OCI-M1 (cell line): ENCODE measurements around the gene CFHR3.
A peak's percentile ranks its signal among the peaks of the same experiment; 100 is the strongest.
"Not testable (repeated sequence)": the region's sequence is repeated elsewhere in the genome, so short reads cannot be mapped to it uniquely, and the experiment has no call there.

ENCODE experiments used
- DNase-seq: peaks from one replicate; lab custom pipeline; 2025; lab: John Stamatoyannopoulos, UW

The CFHR3 gene

DNA sequence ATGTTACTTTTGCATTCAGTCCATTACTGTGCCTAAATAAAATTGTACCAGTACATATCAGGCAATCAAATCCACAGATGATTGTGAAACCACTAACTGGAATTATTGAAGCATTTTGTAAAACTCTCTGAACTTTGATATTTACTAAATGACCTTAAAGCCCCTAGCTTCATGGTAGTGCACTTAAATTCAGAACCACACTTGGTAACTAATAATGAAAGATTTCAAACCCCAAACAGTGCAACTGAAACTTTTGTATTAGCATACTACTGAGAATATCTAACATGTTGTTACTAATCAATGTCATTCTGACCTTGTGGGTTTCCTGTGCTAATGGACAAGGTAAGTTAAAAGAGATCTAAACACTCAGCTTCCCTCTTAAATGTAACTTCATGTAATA is at the start of gene CFHR3:
TSS of gene CFHR3 (plus strand) at position 238 of the 400 bp plus-strand sequence. CDS start at position 285, 47 bp downstream.
- DNase-seq, result no peak

DNA sequence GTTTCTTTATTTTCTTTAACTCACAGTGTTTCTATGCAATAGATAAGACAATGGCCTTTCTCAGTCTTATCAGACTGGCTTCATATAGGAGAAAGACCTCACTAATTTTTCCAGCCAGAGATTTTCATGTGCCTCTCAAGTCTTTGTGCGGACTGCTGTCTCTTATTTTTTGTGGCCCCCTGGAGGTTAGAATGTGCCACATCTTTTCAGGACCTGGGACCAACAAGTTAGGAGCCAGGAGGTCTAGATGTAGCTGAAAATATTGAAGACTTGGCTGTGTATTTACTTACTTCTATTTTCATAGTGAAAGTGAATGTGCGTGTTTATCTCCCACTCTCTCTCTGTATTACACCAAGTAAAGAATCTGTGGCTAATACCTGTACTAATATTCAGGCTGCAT is 42.1 kb upstream of the CFHR3 start:
- no peak for DNase-seq

DNA sequence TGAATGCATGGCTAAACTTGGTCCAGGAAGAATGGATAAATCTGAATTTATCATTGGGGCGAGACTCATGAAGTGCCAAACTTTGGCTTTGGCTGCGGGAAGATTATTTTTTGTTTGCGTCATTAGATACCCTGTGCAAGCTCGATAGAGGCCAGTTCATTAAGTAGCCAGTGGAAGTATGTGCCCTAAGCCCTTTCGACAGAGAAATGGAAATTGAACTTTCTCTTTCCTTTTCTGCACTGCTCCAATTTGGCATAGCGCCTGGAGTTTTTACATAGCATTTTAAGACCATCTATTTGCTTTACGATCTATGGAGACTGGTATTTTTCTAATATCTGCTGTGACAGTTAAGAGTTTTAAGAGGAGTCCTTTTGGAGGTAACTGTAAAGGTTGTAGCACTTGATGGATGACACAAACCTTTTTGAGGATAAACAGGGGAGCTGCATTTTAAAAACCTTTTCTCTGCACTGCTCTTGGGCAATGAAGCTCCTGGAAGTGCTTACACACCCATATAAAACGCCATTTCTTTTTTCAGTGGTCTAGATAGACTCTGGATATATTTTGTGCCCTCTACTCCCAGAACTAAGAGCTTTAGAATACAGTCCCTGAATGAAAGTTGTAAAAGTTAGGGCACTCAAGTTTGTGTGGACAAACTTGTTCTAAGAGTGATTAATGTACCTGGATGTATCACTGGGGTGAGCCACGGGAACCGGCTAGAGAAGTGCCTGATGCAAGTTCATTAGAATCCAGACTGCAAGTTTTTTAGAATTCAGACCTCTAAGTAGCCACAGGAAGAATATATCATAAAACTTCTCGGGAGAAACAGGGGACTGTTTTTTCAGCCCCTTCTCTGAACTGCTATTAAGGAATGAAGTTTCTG is 41.3 kb upstream of the CFHR3 start:
- DNase-seq, result no peak

DNA sequence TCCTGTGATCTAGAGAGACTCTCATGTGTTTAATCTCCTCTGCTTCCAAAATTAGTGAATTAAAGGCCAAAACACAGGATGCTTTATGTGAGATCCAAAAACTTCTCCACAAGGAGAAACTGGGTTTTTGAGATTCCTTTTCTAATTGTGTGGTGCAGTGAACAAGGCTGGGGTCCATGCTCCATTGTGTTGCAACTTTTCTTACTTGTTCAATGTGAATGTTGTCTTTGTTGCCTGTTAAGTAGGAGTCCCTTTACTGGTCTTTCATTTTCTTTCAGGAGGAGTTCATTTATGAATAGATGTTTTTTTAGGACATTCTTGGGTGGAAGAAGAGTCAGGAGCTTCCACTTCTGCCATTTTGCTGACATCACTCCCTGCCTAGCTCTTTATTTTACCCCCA is 40.6 kb upstream of the CFHR3 start:
- DNase-seq, result no peak

DNA sequence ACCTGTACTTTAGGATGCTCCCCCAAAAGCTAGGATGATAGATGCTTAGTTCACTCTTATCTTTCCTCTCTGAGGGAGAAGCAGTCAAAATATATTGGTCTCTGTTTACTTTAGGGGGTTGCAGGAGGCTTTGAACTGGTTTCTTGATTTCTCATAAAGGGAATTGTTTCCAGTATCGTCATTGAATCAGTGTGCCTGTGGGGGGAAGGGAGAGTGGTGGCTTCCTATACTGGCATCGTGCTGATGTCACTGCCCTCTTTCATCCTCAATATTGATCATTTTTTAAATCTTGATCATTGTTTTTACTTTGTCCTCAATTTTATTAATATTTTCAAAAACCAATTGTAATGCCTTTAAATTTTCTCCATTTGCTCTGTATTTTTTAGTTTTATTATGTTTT is 40.2 kb upstream of the CFHR3 start:
- DNase-seq, result no peak

DNA sequence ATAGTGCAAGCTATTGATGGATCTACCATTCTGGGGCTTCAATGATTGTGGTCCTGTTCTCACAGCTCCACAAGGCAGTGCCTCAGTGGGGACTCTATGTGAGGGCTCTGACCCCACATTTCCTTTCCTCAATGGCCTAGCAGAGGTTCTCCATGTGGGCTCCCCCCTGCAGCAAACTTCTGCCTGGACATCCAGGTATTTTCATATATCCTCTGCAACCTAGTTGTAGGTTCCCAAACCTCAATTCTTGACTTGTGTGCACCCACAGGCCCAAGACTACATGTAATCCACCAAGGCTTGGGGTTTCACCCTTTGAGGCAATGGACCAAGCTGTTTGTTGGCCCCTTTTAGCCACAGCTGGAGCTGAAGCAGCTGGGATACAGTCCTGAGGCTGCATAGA is 35.9 kb upstream of the CFHR3 start:
- DNase-seq, result peak; percentile 4

DNA sequence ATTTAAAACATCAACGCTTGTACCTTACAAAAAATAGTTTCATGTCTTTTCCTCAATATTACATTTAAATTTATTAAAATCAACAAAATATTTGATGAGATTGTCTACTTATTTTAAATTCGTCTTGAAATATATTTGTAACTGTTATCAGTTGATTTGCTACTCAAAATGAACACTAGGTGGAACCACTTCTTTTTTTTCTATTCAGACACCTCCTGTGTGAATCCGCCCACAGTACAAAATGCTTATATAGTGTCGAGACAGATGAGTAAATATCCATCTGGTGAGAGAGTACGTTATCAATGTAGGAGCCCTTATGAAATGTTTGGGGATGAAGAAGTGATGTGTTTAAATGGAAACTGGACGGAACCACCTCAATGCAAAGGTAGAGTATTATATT is 31.4 kb upstream of the CFHR3 start:
- peak; percentile 67 for DNase-seq

DNA sequence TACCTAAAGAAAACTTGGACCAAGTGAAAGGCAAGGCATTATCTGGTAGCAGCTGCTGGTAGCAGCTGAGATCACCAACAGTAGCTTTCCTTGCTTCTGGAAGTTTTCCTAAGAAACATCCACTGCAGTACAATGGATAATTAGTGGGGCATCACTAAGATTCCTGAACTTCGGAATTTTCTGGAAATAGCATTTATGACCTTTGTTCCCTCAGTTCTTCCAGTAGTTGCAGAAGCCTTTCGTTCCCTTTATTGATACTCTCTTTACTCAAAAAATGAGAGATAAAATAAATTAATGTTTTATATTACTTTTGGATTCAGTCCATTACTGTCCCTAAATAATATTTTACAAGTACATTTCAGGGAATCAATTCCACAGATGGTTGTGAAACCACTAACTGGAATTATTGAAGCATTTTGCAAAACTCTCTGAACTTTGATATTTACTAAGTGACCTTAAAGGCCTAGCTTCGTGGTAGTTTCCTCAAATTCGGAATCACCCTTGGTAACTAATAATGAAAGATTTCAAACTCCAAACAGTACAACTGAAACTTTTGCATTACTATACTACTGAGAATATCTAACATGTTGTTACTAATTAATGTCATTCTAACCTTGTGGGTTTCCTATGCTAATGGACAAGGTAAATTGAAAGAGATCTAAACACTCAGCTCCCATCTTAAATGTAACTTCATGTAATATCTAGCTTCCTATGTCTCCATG is 9.5 kb upstream of the CFHR3 start:
- not testable (repeated sequence) for DNase-seq

DNA sequence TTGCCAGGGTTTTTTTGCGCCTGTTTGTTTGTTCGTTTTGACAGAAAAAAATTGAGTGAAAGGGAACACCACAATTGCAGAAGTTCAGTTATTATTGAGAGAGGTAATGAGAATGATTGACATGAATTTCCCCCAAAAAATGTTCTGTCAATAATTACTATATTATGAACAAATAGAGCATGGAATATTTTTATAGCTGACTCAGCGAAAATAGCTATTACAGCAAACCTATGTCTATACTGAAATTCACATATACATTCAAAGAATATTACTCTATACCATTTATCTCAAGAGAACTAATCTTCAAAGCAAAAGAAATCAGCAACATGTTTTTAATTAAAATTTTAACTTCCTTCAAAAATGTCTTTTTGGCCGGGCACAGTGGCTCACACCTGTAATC is 4.8 kb upstream of the CFHR3 start:
- DNase-seq, result not testable (repeated sequence)

DNA sequence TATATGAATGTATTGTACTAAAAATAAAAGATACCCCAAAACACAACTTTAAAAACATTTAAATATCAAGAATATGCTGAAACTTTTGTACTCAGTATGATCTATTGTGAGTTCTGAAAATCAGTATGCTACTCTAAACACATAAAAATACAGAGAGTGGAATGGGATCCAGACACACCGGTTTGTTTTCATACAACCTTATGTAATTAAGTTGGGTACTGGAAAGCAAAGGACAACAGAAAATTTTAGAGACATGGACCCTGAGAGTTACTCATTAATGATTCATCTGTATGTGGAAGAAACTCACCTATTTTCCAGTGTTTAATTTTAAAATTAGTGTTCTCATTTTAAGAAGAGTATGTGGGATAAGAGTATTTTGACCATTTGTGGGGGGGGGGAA is 927 bp upstream of the CFHR3 start:
- no peak for DNase-seq

DNA sequence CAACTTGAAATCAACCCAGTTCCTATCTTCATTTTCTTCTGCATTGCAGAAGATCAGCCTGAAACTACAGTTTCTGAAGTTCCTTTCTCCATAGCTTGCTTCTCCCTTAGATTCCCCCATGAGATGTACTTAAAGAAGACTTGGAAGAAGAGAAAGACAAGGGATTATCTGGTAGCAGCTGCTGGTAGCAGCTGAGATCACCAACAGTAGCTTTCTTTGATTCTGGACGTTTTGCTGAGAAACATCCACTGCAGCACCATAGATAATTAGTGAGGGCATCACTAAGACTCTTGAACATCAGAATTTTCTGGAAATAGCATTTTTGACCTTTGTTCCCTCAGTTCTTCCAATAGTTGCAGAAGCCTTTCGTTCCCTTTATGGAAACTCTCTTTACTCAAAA is 465 bp upstream of the CFHR3 start:
- DNase-seq, result no peak

DNA sequence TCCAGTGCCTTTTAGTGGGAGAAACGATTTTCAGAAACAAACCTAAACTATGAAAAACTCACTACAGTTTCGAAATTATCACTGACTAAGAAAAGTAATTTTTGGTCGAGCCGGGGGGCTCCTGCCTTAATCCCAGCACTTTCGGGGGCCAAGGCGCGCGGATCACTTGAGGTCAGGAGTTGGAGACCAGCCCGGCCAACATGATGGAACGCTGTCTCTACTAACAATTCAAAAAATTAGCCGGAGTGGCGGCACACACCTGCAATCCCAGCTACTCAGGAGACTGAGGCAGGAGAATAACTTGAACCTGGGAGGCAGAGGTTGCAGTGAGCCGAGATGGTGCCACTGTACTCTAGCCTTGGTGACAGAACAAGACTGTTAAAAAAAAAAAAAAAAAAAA is 3.0 kb downstream of the CFHR3 start:
- DNase-seq, result no peak

DNA sequence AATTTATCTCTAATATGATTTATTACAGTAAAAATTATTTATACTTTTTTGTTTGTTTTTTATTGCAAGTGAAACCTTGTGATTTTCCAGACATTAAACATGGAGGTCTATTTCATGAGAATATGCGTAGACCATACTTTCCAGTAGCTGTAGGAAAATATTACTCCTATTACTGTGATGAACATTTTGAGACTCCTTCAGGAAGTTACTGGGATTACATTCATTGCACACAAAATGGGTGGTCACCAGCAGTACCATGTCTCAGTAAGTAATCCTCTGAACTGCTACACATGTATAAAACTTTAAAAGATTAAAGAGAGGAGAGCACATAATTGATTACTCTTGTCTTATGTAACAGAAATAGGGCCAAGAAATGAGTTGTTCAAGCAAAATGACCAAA is 4.5 kb downstream of the CFHR3 start:
- DNase-seq, result peak; percentile 19

DNA sequence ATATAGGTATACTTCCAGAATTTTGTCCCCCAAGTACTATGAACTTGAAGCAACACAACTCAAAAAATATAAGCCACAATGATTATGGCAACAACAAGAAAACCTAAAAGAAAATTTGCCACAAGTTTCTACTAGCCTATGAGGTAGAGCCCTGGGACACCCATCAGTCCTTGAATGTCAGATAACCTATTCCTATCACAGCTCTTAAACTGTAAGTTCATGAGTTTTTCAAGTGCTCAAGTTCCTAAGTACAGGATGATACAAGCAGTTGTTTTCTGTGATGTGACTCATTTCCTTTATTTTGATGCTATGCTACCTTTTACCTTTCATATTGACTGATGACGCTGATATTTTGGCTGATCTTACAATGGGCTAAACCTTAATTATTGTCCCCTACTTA is 16.6 kb downstream of the CFHR3 start:
- DNase-seq, result not testable (repeated sequence)

DNA sequence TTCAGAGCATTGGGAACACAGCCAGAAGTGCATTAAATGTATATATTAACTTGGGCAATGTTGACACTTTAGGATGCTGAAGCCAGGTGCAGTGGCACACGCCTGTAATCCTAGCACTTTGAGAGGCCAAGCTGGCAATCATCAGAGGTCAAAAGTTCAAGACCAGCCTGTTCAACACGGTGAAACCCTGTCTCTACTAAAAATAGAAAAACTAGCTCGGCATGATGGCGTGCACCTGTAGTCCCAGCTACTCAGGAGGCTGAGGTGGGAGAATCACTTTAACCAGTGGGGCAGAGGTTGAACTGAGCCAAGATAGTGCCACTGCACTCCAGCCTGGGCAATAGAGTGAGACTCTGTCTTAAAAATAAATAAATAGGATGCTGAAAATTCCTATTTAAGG is 19.5 kb downstream of the CFHR3 start:
- DNase-seq, result not testable (repeated sequence)

DNA sequence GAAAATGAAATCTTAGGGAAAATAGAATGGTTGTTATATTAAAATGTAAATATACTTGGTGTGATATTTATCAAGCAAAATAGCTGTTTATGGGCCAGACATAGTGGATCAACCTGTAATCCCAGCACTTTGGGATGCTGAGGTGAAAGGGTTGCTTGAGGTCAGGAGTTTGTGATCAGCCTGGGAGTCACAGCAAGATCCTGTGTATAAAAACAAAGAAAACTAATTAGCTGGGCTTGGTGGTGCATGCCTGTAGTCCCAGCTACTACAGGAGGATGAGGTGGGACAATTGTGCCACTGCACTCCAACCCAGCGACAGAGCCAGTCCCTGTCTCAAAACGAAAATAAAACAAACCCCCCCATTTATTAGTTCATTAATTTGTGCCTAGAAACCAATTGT is 23.3 kb downstream of the CFHR3 start:
- DNase-seq, result no peak

DNA sequence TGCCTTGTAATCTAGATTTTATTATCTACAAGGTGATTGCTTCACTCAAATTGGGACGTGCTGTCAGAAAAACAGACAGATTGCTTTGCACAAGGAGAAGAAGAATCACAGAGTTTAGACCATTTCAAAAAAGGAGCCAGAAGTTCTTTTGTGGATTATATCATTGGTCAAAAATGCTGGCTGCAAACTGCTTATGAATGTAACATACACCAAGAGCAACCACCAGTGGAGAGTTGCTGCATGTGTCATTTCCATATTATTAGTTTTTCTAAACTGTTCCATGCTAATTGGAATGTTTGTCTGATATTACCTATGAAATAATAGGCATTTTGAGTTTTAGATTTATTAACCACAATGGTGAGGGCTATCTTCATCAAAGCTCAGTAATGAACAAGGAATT is 27.3 kb downstream of the CFHR3 start:
- DNase-seq, result not testable (repeated sequence)

DNA sequence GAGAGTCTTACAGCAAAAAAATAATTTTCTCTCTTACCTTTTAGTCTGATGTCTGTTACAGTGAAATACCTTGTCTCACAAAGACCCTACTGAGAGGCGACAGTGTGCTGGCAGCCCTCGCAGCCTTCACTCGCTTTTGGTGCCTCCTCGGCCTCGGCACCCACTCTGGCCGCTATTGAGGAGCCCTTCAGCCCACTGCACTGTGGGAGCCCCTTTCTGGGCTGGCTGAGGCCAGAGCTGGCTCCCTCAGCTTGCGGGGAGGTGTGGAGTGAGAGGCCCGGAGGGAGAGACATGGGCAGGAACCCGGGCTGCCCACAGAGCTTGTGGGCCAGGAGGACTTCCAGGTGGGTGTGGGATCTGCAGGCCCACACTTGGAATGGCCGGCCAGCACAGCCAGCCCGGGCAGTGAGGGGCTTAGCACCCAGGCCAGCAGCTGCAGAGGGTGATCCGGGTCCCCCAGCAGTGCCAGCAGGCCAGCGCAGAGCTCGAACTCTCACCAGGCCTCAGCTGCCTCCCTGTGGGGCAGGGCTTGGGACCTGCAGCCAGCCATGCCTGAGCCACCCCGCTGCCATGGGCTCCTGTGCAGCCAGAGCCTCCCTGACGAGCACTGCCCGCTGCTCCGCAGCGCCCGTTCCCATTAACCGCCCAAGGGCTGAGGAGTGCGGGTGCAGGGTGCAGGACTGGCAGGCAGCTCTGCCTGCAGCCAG is 34.0 kb downstream of the CFHR3 start:
- DNase-seq, result no peak

DNA sequence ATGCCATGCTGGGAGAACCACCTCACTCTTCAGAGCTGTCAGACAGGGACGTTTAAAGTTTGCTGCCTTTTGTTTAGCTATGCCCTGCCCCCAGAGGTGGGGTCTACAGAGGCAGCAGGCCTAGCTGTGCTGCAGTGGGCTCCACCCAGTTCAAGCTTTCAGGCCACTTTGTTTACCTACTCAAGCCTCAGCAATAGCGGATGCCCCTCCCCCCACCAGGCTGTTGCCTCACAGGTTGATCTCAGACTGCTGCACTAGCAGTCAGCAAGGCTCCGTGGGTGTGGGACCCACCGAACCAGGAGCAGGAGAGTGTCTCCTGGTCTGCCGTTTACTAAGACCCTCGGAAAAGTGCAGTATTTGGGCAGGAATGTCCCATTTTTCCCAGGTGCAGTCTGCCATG is 42.8 kb downstream of the CFHR3 start:
- DNase-seq, result not testable (repeated sequence)

DNA sequence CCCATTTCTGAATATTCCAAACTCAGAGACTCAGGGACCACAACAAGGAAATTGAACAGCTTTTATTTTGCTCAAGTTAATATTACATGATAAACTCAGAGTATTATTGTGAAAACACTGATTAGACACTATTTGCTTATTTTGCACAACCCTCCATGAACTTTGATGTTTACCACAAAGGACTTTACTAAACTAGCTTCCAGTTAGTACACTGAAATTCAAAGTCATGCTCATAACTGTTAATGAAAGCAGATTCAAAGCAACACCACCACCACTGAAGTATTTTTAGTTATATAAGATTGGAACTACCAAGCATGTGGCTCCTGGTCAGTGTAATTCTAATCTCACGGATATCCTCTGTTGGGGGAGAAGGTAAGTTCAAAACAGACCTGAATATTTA is 44.9 kb downstream of the CFHR3 start, which contains the start of gene CFHR1:
TSS of gene CFHR1 (plus strand) at position 201 of the 400 bp plus-strand sequence. CDS start at position 315, 114 bp downstream.
- DNase-seq, result not testable (repeated sequence)

DNA sequence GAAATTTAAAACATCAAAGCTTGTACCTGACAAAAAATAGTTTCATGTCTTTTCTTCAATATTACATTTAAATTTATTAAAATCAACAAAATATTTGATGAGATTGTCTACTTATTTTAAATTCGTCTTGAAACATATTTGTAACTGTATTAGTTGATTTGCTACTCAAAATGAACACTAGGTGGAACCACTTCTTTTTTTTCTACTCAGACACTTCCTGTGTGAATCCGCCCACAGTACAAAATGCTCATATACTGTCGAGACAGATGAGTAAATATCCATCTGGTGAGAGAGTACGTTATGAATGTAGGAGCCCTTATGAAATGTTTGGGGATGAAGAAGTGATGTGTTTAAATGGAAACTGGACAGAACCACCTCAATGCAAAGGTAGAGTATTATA is 53.2 kb downstream of the CFHR3 start:
- DNase-seq, result peak; percentile 85
